ENCODE results near the gene RRM1. TPM values are rescaled to one million over a fixed set of nuclear protein-coding genes. Genes with fewer than 3 reads are reported as not detected.

Gene RRM1
- total RNA-seq, 4 donors from 2014 or later, result 13.8 to 23.8 (median 16.8) TPM

DNA sequence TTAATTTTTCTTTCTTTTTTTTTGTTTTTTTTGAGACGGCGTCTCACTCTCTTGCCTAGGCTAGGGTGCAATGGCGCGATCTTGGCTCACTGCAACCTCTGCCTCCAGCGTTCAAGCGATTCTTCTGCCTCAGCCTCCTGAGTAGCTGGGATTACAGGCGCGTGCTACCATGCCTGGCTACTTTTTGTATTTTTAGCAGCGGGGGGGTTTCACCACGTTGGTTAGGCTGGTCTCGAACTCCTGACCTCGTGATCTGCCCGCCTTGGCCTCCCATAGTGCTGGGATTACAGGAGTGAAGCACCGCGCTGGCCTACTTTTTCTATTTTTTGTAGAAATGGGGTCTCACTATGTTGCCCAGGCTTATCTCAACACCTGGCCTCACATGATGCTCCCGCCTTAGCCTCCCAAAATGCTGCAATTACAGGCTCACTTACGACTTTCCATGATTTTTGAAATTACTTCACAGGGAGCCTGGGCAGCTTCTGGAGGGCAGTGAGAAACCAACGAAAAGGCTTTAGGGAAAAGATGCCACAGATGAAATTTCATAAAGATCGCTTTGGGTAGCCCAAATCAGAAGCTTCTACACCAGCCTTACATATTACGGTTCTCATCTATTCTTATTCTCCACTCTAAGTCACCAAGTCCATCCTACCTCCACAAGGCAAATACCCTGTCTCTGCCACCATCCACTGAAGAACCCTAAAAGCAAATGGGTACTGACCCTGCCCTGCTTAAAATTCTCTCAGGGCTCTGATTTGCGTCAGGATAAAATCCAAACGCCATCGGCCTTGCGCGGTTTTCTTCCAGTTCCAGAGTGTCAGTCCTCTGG lies 866 bp upstream of the RRM1 start:
- Histone ChIP-seq H3K9me3 (no peaks in the 10 kb centered on the region), H3K4me1 (peaks cover 6 to 24% (median 16%) of the 10 kb centered on the region in 4 donors), H3K27me3 (no peaks in the 10 kb centered on the region), H3K27ac (peak overlapping the region; percentile 89 to 96 (median 92)), H3K36me3 (peaks cover 0 to under 1% (median 0%) of the 10 kb centered on the region in 4 donors), H3K4me3 (peak overlapping the region; percentile 63 to 75 (median 68))
- WGBS, 2 donors (ENCODE audit: low coverage in 1 of 2), result 72 to 90% methylated on average over 10 to 25 of the region's 25 CpGs
- TF ChIP-seq EP300 (IDR thresholded peaks at IDR 0.05; ENCODE audit: low read depth) (no peak), POLR2A (IDR thresholded peaks at IDR 0.05) (no peak), POLR2AphosphoS5 (IDR thresholded peaks at IDR 0.05) (no peak)
- TF ChIP-seq, protein P1, sequence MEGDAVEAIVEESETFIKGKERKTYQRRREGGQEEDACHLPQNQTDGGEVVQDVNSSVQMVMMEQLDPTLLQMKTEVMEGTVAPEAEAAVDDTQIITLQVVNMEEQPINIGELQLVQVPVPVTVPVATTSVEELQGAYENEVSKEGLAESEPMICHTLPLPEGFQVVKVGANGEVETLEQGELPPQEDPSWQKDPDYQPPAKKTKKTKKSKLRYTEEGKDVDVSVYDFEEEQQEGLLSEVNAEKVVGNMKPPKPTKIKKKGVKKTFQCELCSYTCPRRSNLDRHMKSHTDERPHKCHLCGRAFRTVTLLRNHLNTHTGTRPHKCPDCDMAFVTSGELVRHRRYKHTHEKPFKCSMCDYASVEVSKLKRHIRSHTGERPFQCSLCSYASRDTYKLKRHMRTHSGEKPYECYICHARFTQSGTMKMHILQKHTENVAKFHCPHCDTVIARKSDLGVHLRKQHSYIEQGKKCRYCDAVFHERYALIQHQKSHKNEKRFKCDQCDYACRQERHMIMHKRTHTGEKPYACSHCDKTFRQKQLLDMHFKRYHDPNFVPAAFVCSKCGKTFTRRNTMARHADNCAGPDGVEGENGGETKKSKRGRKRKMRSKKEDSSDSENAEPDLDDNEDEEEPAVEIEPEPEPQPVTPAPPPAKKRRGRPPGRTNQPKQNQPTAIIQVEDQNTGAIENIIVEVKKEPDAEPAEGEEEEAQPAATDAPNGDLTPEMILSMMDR (IDR thresholded peaks at IDR 0.05), result no peak
- in situ Hi-C loops (cut with MboI; ENCODE audit: low pct_ligation_motif_present in 1 of 4, low pct_unique_long_range_greater_than_20kb in 1 of 4, low sequenced_read_pairs in 3 of 4), result no loop called here
- intact Hi-C loops (cut with DNase I; ENCODE audit: low total_unique reads), result no loop called here
- no peak for DNase-seq

DNA sequence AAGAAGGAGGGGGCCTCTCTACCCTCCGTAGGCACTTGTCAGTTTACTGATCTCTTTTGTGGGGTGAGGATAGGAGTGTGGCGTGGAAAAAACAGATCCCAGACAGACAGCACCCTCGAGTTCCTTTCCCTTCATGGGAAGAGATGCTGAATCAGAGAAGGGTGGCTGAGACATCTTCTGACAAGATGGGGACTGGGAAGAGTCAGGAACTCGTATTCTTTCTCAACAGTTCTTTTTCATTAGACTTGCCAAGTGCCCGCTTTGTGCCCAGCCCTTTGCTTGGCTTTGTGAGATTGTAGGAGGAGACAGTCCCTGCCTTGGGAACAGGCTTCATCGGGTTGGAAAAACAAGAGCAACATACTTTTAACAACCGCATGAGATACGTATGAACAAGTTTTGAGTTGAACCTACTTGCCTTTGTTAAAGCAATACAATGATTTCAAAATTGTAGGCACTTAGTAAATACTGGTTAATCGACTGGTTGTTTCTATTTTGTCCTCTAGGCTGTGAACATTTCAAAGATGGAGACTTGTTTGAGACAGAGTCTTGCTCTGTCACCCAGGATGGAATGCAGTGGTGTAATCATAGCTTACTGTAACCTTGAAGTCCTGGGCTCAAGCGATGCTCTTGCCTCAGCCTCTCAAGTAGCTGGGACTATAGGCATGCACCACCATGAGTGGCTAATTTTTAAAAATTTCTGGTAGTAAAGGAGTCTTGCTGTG lies 1.1 kb downstream of the RRM1 start:
- H3K4me3 ChIP-seq, result peak overlapping the region; percentile 14 to 72 (median 64)
- in situ Hi-C loops (cut with MboI; ENCODE audit: low pct_ligation_motif_present in 1 of 4, low pct_unique_long_range_greater_than_20kb in 1 of 4, low sequenced_read_pairs in 3 of 4), result no loop called here
- intact Hi-C loops (cut with DNase I; ENCODE audit: low total_unique reads), result no loop called here
- peak overlapping the region; percentile 89 to 96 (median 92) for H3K27ac ChIP-seq
- TF ChIP-seq EP300 (IDR thresholded peaks at IDR 0.05; ENCODE audit: low read depth) (no peak), POLR2A (IDR thresholded peaks at IDR 0.05) (no peak), POLR2AphosphoS5 (IDR thresholded peaks at IDR 0.05) (no peak)
- TF ChIP-seq, protein P1 (IDR thresholded peaks at IDR 0.05), result no peak
- H3K27me3 ChIP-seq, result no peaks in the 10 kb centered on the region
- H3K9me3 ChIP-seq, result no peaks in the 10 kb centered on the region
- H3K4me1 ChIP-seq, result peaks cover 6 to 24% (median 16%) of the 10 kb centered on the region in 4 donors
- WGBS, 2 donors (ENCODE audit: low coverage in 1 of 2), result 16 to 22% methylated on average over 7 to 10 of the region's 10 CpGs
- H3K36me3 ChIP-seq, result no peaks in the 10 kb centered on the region
- DNase-seq, result no peak

DNA sequence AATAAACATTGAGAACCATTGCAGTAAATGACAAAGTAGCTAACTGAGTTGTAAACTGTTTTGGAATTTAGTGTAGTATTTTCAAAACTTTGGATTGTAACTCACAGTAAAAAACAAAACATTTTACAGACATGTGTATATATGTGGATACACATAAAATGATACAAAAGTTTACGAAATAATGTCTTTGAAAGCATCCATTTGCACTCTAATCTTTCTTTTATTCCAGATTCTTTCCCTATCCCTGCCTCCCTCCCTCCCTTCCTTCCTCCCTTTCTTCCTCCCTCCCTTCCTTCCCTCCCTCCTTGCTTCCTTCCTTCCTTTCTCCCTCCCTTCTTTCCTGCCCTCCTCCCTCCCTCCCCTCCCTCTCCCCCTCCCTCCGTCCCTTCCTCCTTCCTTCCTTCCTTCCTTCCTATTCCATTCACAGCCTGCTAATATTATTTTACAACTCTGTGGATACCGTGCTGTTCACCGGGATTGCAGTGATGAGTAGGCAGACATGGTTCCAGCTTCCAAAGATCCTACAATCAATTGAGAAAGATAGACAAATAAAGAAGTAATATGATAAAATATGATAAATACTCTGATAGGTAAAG lies 3.5 kb downstream of the RRM1 start:
- no peak for DNase-seq
- WGBS, 2 donors (ENCODE audit: low coverage in 1 of 2), result 59 to 67% methylated on average over 4 of the region's 4 CpGs
- Histone ChIP-seq H3K27ac (no peak overlapping the region), H3K27me3 (no peaks in the 10 kb centered on the region), H3K36me3 (no peaks in the 10 kb centered on the region), H3K4me1 (peaks cover 6 to 24% (median 16%) of the 10 kb centered on the region in 4 donors), H3K9me3 (no peaks in the 10 kb centered on the region), H3K4me3 (no peak overlapping the region)
- in situ Hi-C loops (cut with MboI; ENCODE audit: low pct_ligation_motif_present in 1 of 4, low pct_unique_long_range_greater_than_20kb in 1 of 4, low sequenced_read_pairs in 3 of 4) (no loop called here), intact Hi-C loops (cut with DNase I; ENCODE audit: low total_unique reads) (no loop called here)
- TF ChIP-seq EP300 (IDR thresholded peaks at IDR 0.05; ENCODE audit: low read depth) (no peak), POLR2A (IDR thresholded peaks at IDR 0.05) (no peak), POLR2AphosphoS5 (IDR thresholded peaks at IDR 0.05) (no peak)
- TF ChIP-seq, protein P1 (IDR thresholded peaks at IDR 0.05), result no peak

DNA sequence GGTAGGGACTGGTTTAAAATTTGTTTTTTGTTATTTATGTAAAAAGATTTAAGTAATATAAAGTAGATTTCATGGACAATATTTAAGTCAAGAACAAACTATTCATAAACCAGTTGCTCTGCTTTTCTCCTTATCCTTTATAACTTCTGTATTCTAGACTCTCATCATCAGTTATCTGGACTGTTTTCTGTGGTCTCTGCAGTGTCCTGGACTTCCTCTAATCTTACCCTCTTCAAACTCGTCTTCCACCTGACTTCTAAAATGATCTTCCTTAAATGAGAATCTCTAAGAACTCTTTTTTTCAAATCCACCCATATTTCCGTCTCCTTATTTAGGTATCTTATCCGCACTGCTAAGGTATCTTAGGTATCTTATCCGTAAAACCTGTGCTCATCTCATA lies 8.1 kb downstream of the RRM1 start:
- in situ Hi-C loops (cut with MboI; ENCODE audit: low pct_ligation_motif_present in 1 of 4, low pct_unique_long_range_greater_than_20kb in 1 of 4, low sequenced_read_pairs in 3 of 4), result no loop called here
- no peak for DNase-seq
- Histone ChIP-seq H3K4me1 (peaks cover 0 to 8% (median 0%) of the 10 kb centered on the region in 4 donors), H3K4me3 (no peak overlapping the region), H3K27ac (no peak overlapping the region), H3K9me3 (no peaks in the 10 kb centered on the region), H3K36me3 (peaks cover 0 to 16% (median 3%) of the 10 kb centered on the region in 4 donors), H3K27me3 (no peaks in the 10 kb centered on the region)
- WGBS, 2 donors (ENCODE audit: low coverage in 1 of 2), result 88% methylated on average over 4 of the region's 4 CpGs
- no peak for TF ChIP-seq POLR2A (IDR thresholded peaks at IDR 0.05)
- TF ChIP-seq, protein P1 (IDR thresholded peaks at IDR 0.05), result no peak
- TF ChIP-seq EP300 (IDR thresholded peaks at IDR 0.05; ENCODE audit: low read depth), result no peak
- no peak for TF ChIP-seq POLR2AphosphoS5 (IDR thresholded peaks at IDR 0.05)
- intact Hi-C loops (cut with DNase I; ENCODE audit: low total_unique reads), result no loop called here
